A673 (cell line): Measurements from ENCODE around the gene TARBP1.

Source experiments
- CTCF ChIP-seq: fragments of 300-800, 200-600 bp; sonication (generic); conservative IDR thresholded peaks from 2 replicates; pipeline ENCODE4 v1.5.1; 2017; ENCODE audit warnings: low read depth, mild to moderate bottlenecking, antibody characterized with exemption, low read length, moderate library complexity, mixed read lengths
- EZH2 ChIP-seq: fragments of 200-600 bp; sonication (generic); IDR thresholded peaks from 2 replicates; pipeline ENCODE4 v1.6.1; 2017; ENCODE audit warnings: borderline replicate concordance, low read depth, mild to moderate bottlenecking, mixed read lengths, antibody characterized with exemption, low read length; ENCODE audit not compliant: poor library complexity, severe bottlenecking

DNA sequence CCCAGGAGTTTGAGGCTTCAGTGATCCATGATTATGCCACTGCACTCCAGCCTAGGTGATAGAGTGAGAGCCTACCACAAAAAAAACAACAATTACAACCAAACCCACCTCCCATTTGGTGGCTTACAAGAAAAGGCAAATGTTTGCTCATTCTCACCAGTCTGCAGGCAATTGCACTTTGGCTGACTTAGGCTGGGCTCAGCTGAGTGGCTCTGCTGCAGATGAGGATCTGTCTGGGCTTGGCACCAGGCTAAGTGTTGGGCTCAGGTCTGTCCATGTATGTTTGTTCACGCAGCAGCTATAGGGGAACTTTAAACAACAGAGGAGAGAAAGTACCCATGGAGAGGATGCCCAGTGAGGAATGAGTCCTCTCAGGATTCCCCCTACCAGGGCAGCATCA, 133.7 kb downstream of the TARBP1 start:
- TF ChIP-seq CTCF: no peak
- no peak for TF ChIP-seq EZH2
